PFSK-1 (cell line): Measurements from ENCODE around the gene NTM.

ENCODE experiments used
- FOXP2 ChIP-seq: optimal IDR thresholded peaks from 2 replicates; pipeline ENCODE3; 2011; ENCODE audit warnings: borderline replicate concordance, control low read depth, inconsistent platforms; ENCODE audit not compliant: insufficient read depth; ENCODE audit errors: extremely low read length, extremely low read depth
- POLR2AphosphoS5 ChIP-seq: IDR thresholded peaks from 2 replicates; pipeline ENCODE4 v1.6.1; 2012; ENCODE audit warnings: low read depth, mild to moderate bottlenecking, control low read depth, low read length, moderate library complexity
- REST ChIP-seq, 2 experiments: IDR thresholded peaks; 2 replicates each; pipeline versions ENCODE4 v1.6.1 to v1.8.0; 2011 to 2012; ENCODE audit warnings: low read depth in 2 of 2, low read length in 2 of 2, control low read depth in 1 of 2, inconsistent platforms in 1 of 2, mild to moderate bottlenecking in 1 of 2, moderate library complexity in 1 of 2; ENCODE audit not compliant: insufficient read depth in 1 of 2
- SIN3A ChIP-seq: IDR thresholded peaks from 2 replicates; pipeline ENCODE4 v1.6.1; 2012; ENCODE audit warnings: mild to moderate bottlenecking, low read length, moderate library complexity, borderline replicate concordance; ENCODE audit not compliant: insufficient read depth
- TAF1 ChIP-seq: IDR thresholded peaks from 2 replicates; pipeline ENCODE4 v1.6.1; 2012; ENCODE audit warnings: low read length, control low read depth, borderline replicate concordance; ENCODE audit not compliant: insufficient read depth

NTM gene

GRCh38 chr11:131969261-131969660, 598.8 kb downstream of the NTM start:
- TF ChIP-seq TAF1 (no peak), REST (IDR thresholded peaks at IDR 0.05; ENCODE audit: insufficient read depth in 1 of 2, low read depth in 2 of 2, low read length in 2 of 2) (no peak), SIN3A (no peak), FOXP2 (no peak), POLR2AphosphoS5 (no peak)

GRCh38 chr11:131973061-131973460, 602.6 kb downstream of the NTM start:
- TF ChIP-seq REST (IDR thresholded peaks at IDR 0.05; ENCODE audit: insufficient read depth in 1 of 2, low read depth in 2 of 2, low read length in 2 of 2): no peak
- no peak for TF ChIP-seq TAF1
- TF ChIP-seq FOXP2: no peak
- no peak for TF ChIP-seq SIN3A
- no peak for TF ChIP-seq POLR2AphosphoS5

- TF ChIP-seq TAF1: no peak
- TF ChIP-seq POLR2AphosphoS5: no peak
- TF ChIP-seq REST (IDR thresholded peaks at IDR 0.05; ENCODE audit: insufficient read depth in 1 of 2, low read depth in 2 of 2, low read length in 2 of 2): no peak
- TF ChIP-seq SIN3A: no peak
- no peak for TF ChIP-seq FOXP2
These were observed 605.2 kb downstream of the NTM start for GRCh38 chr11:131975619-131976018.

GRCh38 chr11:131976021-131976420, 605.6 kb downstream of the NTM start:
- TF ChIP-seq SIN3A (no peak), TAF1 (no peak), REST (IDR thresholded peaks at IDR 0.05; ENCODE audit: insufficient read depth in 1 of 2, low read depth in 2 of 2, low read length in 2 of 2) (no peak), POLR2AphosphoS5 (no peak), FOXP2 (no peak)

- TF ChIP-seq REST (IDR thresholded peaks at IDR 0.05; ENCODE audit: insufficient read depth in 1 of 2, low read depth in 2 of 2, low read length in 2 of 2) (no peak), POLR2AphosphoS5 (no peak), SIN3A (no peak), TAF1 (no peak), FOXP2 (no peak)
These were observed 606.8 kb downstream of the NTM start for GRCh38 chr11:131977231-131977630.
